ENCODE measurements around the gene CLIC5.

CLIC5 gene

DNA sequence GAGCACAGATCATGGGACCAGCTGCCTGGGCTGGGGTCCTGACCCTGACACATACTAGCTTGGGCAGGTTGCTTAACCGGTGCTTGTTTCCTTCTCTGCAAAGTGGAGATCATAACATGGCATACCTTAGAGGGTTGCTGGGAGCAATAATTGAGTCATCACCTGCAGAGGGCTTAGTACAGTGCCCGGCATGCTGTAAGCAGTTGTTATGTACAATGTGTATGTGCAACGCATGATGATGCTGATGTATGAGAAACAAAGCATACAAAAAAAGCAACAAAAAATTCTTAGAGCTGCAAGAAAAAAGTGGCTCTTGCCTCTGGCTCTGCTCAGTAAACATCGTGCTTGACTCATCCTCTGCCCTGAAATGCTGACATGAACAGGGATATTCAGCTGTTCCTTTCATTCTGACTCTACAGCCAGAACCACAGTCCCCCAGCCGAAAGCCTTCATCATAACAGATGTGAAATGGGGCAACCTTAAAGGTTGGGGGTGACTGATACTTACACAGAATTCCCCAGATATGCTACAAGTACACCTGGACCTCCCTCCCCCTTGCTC lies 91.7 kb downstream of the CLIC5 start:
- peak; percentile 74 for DNase-seq

DNA sequence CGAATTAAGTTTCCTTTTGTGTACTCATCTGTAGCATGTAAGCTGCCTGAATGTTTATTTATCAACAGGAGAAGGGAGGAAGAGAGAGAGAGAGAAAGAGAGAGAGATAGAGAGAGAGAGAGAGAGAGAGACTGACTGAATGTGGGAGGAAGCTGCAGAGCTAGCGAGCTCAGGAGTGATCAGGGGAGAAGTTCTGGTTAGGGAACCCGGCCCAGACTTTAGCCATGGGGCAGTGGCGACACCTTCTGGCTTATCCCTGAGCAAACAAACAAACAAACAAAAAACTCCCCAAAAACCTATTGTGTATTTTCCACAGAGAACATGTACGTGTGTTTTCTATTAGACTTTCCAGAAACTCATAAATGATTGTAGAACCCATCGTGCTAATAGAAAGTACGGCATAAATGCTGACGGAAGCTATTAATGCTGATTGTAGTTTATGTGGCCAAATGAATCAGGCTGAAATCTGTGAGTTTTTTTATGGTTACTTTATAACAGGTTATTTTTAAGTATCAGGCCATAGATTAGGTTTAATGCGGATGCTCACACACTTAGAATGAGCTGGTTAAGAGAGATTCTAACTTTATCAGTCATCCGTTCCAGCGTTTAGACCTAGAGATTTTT lies 92.8 kb downstream of the CLIC5 start:
- peak; percentile 71 for DNase-seq

DNA sequence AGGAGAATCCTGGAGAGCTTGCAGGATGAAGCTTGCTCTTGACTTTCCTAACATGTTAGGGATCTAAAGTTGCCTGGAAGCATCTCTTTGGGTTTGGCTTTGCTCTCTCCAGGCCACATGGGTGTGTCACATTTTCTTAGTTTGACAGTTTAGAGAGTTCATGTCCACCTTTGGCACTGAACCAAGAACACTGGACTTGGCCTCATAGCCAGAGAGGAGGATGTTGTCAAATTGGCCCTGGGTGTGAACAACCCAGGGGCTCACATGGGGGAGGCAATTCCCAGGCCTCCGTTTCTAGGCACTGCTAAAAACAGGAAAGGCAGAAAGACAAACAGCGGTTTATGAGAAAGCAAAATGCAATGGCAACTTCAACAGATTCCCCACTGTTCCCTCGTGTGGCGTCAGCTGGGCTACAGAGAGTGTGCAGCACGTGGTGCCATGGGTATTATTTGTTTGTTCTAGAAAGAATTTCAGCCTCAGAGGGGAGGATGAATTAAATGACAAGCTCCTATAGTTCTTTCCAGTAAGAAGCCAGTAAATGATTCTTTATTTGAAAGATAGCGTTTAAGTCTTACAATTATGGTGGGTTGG lies 93.9 kb downstream of the CLIC5 start:
- DNase-seq, result no peak

DNA sequence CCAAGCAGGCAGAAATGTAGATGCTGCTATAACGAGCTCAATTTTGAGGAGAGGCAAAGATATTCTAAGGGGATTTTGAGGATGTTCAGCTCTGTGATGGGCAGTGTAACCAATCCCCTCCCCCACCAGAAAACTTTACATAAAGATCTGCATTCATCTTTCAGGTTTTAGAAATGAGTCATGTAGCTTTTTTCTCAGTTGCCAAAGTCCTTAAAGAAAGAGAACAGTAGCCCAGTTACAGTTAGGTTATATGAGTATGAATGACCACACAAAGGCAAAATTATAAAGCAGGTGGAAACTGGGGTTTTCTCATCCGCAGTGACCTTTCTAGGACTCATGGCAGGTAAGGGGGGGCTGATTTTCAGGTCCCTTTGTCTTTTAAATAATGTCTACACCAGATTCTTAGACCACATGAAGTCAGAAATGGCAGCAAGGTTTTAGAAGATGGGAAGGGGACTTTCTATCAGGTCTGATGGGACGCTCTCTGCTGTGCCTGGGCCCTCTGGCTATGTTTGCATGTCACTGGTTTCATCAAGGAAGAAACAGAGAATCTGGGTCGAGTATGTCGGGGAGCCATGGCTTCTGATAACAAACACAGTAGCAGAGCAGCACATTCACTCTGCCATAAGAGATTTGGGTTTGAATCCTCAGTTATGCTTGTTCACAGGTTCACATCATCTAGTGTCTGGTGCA lies 94.7 kb downstream of the CLIC5 start:
- DNase-seq, result peak; percentile 20

DNA sequence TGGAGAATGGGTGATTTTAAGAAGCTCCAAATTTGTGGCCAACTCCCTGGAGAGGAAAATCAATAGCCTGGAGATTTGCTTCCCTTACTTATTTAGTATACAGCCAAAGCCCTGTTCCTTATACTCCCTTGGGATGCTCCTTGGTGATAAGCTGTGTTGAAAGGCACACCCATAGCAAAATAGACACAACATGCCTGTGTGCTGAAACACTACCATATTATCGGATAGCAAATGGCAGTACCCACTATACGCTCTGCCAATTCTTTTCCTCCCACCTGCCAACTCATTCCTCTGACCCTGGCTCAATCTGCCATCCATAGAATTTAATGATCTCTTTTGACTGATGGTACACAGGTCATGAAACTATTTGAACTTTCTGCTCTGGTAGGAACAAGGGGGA lies 98.2 kb downstream of the CLIC5 start:
- no peak for DNase-seq

DNA sequence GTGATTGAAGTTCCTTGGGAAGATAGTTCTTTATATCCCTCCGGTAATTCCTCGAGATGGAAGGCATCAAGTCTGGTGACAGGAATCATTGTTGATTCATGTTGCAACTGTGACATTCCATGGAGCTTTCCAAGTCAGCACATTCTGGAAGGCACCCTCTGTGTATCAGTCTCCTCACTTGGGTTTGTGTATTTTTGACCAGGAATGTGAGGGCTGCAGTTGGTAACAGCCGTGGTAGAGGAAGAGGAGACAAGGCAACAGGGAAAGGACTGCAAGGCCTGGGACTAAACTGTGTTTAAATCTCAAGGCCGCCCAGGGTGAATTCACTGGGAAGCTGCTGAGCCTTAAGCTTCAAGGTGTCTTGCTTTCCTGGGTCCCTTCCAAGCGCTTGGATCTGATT lies 99.0 kb downstream of the CLIC5 start:
- no peak for DNase-seq

DNA sequence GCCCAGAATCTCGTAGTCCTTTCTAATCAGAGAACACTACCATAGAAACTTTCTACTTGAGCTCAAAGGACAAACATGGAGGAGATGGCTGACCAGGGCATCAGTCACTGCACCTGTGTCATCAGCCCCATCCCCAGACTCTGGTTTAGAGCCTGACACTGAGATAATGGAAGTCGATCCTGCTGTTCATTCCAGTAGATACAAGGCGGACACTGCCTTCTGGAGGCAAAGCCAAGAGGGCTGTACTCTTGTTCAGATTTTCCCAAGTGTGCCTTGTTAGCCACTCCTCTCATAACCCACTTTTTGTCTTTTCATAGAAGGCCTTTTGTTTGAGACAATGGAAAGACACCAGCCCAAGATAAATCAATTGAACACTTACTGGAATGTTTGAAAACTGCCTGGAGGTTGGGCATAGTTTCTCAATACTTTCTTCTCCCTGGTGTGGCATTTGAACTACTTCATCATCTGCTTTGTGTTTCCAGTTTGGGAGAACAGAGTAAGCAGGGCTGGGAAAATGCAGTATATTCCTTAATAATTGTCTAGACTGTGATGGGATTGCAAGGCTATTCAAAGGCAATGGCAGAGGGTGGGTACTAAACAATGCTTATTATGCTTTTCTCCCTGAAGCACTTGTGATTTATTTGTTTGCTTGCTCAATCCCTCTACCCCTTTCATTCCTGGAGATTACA lies 99.7 kb downstream of the CLIC5 start:
- DNase-seq, result no peak

DNA sequence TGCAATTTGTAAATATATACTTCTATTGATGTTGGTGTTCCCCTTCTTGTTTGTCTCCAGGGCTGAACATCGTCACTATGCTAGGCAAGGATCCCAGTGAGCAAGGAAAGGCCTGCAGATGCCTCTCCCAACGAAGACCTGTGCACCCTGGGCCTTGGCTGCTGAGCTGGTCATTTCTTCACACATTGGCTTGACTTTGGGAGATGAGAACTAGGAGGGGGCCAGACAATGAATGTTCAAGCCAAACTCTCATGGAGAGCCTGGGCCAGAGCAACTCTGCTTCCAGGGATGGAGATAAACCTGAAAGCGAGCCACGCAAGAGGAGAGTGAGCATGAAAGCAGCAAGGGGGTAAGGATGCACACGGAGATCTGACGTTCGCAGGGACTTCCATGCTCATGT lies 104.0 kb downstream of the CLIC5 start:
- no peak for DNase-seq

DNA sequence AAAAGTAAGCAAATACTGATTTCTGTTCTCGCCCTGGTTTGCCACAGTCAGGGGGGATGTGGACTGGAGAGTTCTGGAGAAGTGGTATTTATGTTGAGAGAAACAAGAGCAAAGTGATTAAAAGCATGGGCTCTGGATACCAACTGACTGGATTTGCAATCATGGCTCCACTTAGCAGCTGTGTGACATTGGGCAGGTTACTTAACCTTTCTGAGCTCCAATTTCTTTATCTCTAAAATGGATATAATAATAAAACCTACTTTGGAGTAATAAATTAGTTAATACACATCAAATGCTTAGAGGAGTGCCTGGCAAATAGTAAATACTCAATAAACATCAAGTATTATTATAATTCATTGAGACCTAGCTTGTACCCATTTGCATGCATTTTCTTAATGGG lies 111.7 kb downstream of the CLIC5 start:
- DNase-seq, result no peak

DNA sequence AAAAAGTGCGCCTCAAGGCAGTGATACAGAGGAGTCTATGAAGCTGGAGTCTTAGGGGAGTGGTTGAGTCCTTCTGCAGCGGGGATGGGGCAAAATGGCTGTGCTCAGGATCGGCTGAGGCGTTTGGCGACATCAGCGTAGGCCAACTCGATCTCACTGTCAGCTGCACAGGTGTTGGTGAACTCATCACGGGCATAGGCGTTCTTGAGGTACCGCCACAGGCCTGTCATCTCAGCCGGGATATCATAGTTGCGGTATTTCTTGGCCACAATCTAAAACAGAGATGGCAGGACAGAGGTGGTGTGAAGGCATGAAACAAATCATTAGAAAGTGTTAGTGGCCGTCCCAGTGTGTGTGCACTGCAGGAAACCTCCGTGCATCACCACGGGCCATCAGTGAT lies 112.7 kb downstream of the CLIC5 start:
- DNase-seq, result no peak

DNA sequence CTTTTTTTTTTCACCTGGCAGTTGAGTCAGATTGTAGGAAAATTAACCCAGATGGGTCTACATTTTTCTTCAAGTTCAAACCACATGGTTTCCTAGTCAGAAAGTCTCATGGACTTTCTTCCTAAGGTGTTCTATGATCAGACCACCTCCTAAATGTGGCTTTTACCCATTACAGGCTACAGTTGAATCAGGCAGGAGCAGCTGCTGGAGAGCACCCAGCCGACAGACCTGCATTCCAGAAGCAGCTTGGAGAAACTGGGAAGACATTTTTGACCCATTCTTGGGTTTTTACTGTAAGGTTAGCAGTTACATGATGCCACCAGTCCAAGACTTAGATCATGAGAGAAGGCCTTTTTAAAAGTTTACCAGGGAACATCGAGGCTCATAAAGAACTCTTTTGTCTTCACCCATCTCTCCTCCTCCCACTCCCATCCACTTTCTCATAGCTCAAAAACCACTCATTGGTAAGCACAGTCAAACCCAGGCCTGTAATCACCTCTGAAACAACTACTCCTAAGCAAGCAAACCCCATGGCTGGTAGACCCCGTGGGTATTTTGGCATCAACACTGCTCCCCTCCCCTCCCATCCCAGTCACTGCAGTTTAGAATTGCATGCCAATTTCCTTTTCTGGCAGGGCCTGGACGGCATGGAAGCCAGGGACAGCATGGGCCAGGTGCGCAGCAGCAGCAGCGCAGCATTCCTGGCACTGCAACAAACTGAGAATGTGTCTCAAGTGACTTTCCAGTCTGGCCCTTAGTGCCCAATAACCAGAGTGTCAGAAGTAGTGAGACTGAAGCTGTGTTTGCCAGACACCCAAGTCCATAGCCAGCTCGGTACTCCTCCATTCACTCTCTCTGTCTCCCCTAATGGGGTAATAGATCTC lies 113.7 kb downstream of the CLIC5 start:
- DNase-seq, result no peak

DNA sequence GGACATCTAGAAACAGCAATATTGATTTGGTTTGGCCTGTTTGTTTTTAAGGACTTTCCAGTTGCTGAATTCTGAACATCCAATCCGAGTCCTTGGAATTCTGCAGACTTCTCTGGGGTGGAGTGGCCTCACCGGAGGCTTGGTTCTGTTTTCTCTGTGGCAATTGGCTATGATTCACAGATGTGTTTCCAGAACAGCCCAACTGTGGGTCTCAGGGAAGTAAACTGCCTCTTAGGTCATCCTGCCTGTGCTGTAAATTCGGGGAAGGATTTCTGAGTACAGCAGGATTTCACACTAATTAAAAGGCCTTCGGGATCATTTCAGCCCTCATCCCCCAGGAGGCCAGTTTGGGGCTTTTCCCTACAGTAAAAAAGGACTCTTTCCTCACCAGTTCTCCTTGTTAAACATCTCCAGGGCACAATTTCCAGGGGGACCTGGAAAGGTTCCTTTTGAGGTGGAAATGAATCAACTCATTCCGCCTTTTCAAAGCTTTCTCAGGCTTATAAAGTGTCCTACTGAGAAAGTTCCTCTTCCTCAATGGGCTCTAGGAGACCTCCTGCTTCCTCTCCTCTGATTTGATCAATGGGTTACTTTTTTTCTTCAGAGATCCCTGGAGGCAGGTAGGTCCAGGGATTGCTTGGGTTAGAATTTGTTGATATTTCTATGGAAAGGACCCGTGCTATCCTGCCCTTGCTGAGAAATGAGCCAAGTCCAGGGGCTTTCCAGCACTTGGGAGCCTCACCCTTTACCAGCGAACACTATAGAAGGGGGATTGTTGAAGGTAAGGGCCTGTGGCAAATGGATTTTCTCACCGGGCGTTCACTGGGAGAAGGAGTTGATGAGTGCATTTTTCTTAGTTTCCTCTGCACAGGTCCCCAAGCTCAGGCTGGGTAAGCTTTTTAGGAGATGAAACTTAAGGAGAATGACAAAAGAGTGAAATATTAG lies 114.6 kb downstream of the CLIC5 start:
- no peak for DNase-seq

DNA sequence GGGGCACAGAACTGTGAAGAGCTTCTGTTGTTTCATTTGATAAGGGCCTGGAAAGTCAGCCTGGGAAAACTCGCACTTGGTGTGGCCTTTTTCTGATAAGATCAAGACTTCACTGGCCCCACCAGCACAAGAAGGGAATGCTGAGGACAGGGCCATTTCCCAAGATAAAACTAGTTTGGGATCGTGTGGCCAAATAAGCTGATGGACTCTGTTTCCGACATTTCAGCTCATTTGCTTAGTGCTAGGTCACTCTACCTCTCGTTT lies 116.0 kb downstream of the CLIC5 start:
- DNase-seq, result no peak

DNA sequence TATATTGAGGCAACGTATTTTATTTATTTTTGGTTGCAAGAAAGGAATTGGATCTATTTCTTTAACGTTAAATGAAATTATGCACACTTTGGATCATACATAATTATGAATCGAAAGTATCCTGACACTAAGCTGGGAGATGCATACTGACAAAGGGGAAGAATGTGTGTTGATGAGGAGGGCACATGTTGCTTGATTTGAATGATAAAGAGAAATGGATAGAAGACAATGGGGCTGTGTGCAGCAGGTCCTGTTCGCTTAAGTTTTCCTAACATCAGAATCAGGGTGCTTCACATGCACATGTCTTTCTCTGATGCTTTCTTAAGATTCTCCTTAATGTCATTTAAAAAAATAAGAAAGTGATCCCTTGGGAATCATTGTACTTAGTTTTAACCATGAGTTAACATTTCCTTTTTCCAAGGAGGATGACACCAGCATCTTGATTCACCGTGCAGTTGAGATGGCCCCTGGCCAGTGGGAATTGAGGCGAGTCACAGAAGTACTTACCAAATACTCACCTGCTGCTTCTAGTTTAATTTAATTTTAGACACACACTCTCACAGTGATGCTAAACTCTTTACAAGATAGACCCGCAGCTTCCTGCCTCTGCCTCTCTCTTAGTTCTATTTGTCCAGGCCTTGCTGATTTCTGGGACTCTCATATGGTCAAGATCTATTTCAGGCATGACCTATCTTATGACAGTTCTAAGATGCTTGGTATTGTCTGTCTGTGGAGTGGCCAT lies 116.5 kb downstream of the CLIC5 start:
- DNase-seq, result no peak

DNA sequence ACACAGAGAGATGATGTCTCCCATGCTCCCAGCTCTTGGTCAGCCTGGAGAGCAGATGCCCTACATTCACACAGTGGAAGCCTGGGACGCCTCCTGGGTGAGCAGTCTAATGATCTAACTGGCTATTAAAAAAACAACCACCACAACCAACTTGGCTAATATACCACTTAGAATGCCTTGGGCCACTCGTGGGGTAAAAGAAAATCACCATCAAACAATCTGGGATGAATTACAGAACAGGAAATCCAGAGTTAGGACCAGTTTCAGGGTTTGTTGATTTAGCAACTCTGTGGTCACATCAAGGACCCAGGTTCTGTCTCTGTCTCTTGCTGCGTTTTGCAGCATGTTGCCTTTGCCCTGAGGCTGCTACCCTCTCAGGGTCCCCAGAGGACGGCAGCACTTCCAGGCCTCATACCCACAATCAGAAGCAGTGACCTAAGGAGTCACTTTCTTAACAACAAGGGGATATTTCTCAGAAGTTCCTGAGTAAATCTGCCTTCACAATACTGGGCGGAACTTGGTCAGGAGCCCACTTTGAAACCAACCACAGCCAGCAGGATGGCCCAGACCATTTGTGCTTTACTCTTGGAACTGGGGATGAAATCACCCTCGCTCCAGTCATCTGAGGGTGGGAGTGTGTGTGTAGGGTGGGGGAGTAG lies 118.7 kb downstream of the CLIC5 start:
- no peak for DNase-seq

DNA sequence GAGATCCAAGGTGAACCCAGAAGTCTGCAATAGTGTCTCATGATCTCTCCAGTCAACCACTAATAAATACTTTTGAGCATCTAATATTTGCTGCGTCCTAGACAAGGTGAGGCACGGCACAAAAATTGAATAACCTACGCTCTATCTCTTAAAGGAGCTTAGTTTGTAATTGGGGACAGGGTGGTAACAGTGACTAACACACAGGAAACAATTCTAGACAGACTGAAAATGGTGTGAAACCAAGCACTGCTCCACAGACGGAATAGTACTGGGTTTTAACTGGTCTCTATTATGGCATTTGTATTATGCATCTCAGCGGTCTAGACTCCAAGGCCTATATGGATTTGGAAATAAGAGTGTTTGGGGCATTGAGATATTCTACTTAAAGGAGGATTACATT lies 120.1 kb downstream of the CLIC5 start:
- no peak for DNase-seq

DNA sequence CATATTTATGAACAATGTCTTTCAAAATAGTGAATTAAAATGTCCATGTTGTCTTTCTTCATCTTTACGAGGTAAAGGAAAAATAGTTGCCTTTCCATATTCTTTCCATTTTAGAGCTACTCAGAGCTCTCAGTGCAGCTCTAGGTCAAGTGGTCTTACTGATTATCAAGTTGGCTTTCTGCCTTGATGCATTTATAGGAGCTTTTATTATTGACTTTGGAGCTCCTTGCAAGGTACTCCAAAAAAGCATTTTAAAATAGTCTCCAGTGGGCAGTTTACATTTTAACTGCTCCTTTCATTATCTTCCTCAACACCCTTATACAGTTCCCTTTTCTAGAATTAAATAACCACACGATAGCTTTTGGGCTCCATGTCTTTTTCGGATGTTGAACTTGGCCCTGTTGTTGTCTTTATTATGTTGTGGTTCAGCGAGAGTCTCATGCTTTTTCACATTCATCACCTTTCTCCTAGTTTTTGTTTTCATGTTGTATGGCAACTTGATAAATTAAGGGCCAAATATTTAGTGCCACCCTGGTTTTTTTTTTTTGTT lies 122.9 kb downstream of the CLIC5 start:
- no peak for DNase-seq

DNA sequence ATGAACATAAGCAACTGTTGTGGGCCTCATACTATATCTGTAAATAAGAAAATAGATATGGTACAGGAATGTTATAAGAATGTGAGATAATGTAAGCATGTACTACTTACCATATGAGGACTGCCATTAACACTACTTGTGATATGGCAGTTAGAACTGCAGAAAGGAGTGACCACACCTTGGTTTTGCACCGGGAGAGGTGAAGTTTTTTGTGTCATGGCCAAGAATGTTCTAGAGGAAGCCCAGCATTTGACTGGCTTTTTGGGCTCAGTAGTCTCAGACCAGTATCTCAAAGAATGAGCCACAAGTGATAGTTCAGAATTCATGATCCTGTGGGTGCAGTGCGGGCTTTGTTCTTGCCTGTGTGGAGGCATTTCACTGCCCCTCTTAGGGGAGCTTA lies 123.5 kb downstream of the CLIC5 start:
- DNase-seq, result no peak

DNA sequence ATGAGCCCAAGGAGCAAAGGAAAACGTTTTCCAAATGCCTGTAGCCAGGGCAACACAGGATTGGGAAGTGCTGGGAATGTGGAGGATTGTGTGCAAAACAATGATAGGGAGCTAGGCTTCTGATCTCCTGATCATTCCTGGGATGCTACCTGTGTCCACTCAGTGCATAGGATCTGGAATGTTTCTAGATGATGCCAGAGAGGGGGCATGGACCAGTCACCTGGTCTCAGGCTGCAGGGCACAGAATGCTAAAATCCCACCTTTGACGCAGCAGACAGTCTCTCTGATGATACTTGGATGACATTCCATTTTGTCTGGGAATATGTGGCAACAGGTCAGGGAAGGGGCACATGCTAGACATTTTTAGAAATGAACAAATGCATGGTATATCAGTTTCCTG lies 128.9 kb downstream of the CLIC5 start:
- no peak for DNase-seq

DNA sequence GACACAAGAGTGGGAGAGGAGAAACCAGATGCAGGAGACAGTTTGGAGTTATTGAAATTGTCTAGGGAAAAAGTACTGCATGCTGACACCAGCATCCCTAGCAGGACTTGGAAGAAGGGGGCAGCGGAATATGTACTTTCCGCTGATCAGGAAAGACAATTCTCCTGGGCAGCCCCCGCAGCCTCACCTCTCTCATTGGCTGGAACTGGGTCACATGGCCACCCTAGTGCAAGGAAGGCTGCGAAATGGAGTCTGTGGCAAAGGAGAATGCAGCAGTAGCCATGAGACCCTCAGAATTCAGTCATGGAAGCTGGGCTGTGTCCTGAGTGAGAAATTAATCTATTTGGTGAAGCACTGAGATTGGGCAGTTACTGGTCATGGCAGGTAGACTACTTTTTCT lies 131.3 kb downstream of the CLIC5 start:
- DNase-seq, result no peak
